ENCODE measurements around the gene GLCCI1. TPM values are rescaled to one million over a fixed set of nuclear protein-coding genes. Genes with fewer than 3 reads are reported as not detected.
"Not testable (repeated sequence)": the region's sequence is repeated elsewhere in the genome, so short reads cannot be mapped to it uniquely, and the experiment has no call there.

The GLCCI1 gene
- total RNA-seq, 2 donors from 2014 or later, result 9.1 to 9.2 TPM

- TF ChIP-seq CTCF (IDR thresholded peaks at IDR 0.05) (no peak), POLR2AphosphoS5 (IDR thresholded peaks at IDR 0.05) (peak; percentile 15)
- H3K4me3 ChIP-seq, result no peak overlapping the region
- H3K27ac ChIP-seq, result no peak overlapping the region
- H3K27me3 ChIP-seq (replicated peaks; ENCODE audit: insufficient read depth), result no peaks in the 10 kb centered on the region
- intact Hi-C loops (cut with DNase I), result no loop called here
- H3K9me3 ChIP-seq, result no peaks in the 10 kb centered on the region
- H3K4me1 ChIP-seq (replicated peaks), result no peaks in the 10 kb centered on the region
- no peak for DNase-seq (ENCODE audit: low spot score)
- H3K36me3 ChIP-seq, result no peaks in the 10 kb centered on the region
- WGBS, result 45% methylated on average over 2 of the region's 2 CpGs
Observed at GRCh38 chr7:8092140-8092539, 123.5 kb downstream of the GLCCI1 start.

GRCh38 chr7:8094164-8095140 lies 125.9 kb downstream of the GLCCI1 start:
- no peak for DNase-seq (ENCODE audit: low spot score)
- TF ChIP-seq CTCF (IDR thresholded peaks at IDR 0.05) (no peak), POLR2A (IDR thresholded peaks at IDR 0.05) (no peak), POLR2AphosphoS5 (IDR thresholded peaks at IDR 0.05) (no peak)
- intact Hi-C loops (cut with DNase I), result no loop called here
- Histone ChIP-seq H3K9me3 (no peaks in the 10 kb centered on the region), H3K4me1 (replicated peaks) (no peaks in the 10 kb centered on the region), H3K4me3 (no peak overlapping the region), H3K27ac (no peak overlapping the region), H3K36me3 (no peaks in the 10 kb centered on the region), H3K27me3 (replicated peaks; ENCODE audit: insufficient read depth) (no peaks in the 10 kb centered on the region)
- WGBS, result 80% methylated on average over 8 of the region's 8 CpGs

DNA sequence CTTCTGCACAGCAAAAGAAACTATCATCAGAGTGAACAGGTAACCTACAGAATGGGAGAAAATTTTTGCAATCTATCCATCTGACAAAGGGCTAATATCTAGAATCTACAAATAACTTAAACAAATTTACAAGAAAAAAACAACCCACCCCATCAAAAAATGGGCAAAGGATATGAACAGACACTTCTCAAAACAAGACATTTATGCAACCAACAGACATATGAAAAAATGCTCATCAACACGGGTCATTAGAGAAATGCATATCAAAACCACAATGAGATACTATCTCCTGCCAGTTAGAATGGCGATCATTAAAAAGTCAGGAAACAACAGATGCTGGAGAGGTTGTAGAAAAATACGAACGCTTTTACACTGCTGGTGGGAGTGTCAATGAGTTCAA lies 132.7 kb downstream of the GLCCI1 start:
- 89% methylated on average over 4 of the region's 4 CpGs for WGBS
- H3K9me3 ChIP-seq; H3K27ac ChIP-seq; H3K4me3 ChIP-seq; H3K36me3 ChIP-seq; H3K4me1 ChIP-seq (replicated peaks); intact Hi-C loops (cut with DNase I); DNase-seq (ENCODE audit: low spot score); H3K27me3 ChIP-seq (replicated peaks; ENCODE audit: insufficient read depth): not testable (repeated sequence)

DNA sequence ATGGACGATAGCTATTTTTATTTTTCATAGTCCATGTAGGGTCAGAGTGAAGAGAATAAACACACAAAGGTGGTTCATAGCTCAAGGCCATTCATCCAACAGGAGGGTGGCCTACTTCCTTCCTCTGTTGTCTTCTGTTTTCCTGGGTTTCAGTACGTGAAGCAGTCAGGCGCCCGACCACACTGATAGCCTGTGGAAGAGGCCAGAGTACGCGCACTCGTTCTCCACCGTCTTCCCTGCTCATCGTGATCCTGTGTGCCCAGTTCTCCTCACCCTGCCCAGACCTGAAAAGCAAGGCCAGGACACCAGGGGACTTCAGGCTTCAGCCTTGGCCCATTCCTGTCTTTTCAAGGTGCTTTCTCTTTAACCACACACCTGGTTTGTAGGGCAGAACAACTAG lies 134.7 kb downstream of the GLCCI1 start:
- H3K27ac ChIP-seq, result no peak overlapping the region
- H3K27me3 ChIP-seq (replicated peaks; ENCODE audit: insufficient read depth), result no peaks in the 10 kb centered on the region
- no peaks in the 10 kb centered on the region for H3K36me3 ChIP-seq
- H3K9me3 ChIP-seq, result no peaks in the 10 kb centered on the region
- intact Hi-C loops (cut with DNase I), result no loop called here
- DNase-seq (ENCODE audit: low spot score), result no peak
- no peaks in the 10 kb centered on the region for H3K4me1 ChIP-seq (replicated peaks)
- no peak overlapping the region for H3K4me3 ChIP-seq
- WGBS, result 88% methylated on average over 9 of the region's 9 CpGs
- no peak for TF ChIP-seq POLR2AphosphoS5 (IDR thresholded peaks at IDR 0.05)
- TF ChIP-seq CTCF (IDR thresholded peaks at IDR 0.05), result no peak
- TF ChIP-seq POLR2A (IDR thresholded peaks at IDR 0.05), result no peak

DNA sequence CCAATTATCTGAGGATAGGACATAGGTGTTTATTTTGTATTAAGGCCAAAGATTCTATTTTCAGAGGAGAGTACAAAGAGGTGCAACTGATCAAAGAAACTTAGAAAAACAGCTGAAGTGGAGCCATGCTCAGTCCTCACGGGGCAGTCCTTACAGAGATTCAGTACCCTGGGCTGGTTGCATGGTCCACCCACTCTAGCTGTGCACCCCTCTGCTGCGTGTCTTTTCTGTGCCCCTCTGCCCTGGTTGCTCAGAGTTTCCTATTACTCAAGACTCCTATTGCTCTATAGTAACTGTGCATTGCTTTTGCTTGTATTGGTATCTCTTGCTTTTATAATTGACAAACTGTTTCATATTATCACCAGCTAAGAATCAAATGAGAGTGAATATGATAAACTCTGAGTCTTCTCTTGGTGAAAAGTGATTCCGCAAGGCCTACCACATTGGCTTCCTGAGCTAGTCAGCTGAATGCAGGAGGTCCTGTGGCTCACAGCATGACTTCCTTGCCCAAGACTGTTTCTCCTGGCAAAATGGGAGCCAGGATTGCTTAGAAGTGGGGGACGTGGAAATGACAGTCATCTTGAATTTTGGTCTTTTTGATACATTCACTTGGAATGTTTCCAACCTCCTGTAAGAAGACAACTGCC lies 137.0 kb downstream of the GLCCI1 start:
- no peaks in the 10 kb centered on the region for H3K36me3 ChIP-seq
- no peaks in the 10 kb centered on the region for H3K9me3 ChIP-seq
- no peak overlapping the region for H3K4me3 ChIP-seq
- WGBS, result 62% methylated on average over 4 of the region's 4 CpGs
- no peaks in the 10 kb centered on the region for H3K4me1 ChIP-seq (replicated peaks)
- intact Hi-C loops (cut with DNase I), result no loop called here
- TF ChIP-seq CTCF (IDR thresholded peaks at IDR 0.05), result no peak
- TF ChIP-seq POLR2A (IDR thresholded peaks at IDR 0.05), result no peak
- no peak for TF ChIP-seq POLR2AphosphoS5 (IDR thresholded peaks at IDR 0.05)
- DNase-seq (ENCODE audit: low spot score), result no peak
- H3K27ac ChIP-seq, result no peak overlapping the region
- no peaks in the 10 kb centered on the region for H3K27me3 ChIP-seq (replicated peaks; ENCODE audit: insufficient read depth)
